PC-3 (cell line): ENCODE results near the gene CCSER1. TPM values are rescaled to one million over a fixed set of nuclear protein-coding genes. Genes with fewer than 3 reads are reported as not detected.

Experiments used
- ATAC-seq: fragments of 200-7000 bp; cut with Tn5 transposase; 2 replicates; pipeline ENCODE4 v1.9.1; 2020; ENCODE audit warnings: mild to moderate bottlenecking, moderate library complexity
- BruUV-seq: library from RNA; stranded (reverse); fragments of 400-500 nt; replicated peaks from 2 replicates; lab custom pipeline; 2021; lab: Mats Ljungman, UMichigan
- CTCF ChIA-PET: fragments of 300-600 bp; sonication (Branson Sonifier 250); formaldehyde crosslinking; loops from one replicate; lab custom pipeline; 2022; ENCODE audit warnings: antibody characterized with exemption; lab: Charles Lee
- POLR2A ChIA-PET: fragments of 300-600 bp; sonication (Branson Sonifier 250); formaldehyde crosslinking; loops from one replicate; lab custom pipeline; 2022; ENCODE audit warnings: antibody characterized with exemption; ENCODE audit not compliant: unreplicated experiment; lab: Charles Lee
- DNase-seq: peaks from one replicate; pipeline ENCODE4 v3.0.0-alpha.2; 2015
- H2AFZ ChIP-seq: fragments of 300-600 bp; sonication (generic); 2 replicates; pipeline ENCODE4 v1.6.0; 2016; ENCODE audit warnings: antibody characterized with exemption, low read length
- H3F3A ChIP-seq: fragments of 300-600 bp; sonication (generic); one replicate; pipeline ENCODE4 v1.6.0; 2017; ENCODE audit warnings: antibody characterized with exemption, low read length, control low read depth, mild to moderate bottlenecking; ENCODE audit not compliant: unreplicated experiment
- H3K27ac ChIP-seq: fragments of 300-600 bp; sonication (generic); 2 replicates; pipeline ENCODE4 v1.5.1; 2016; ENCODE audit warnings: mild to moderate bottlenecking, low read length
- H3K27me3 ChIP-seq: fragments of 300-600 bp; sonication (generic); 2 replicates; pipeline ENCODE4 v1.6.1; 2016; ENCODE audit warnings: low read length, mixed read lengths
- H3K36me3 ChIP-seq: fragments of 300-600 bp; sonication (generic); 2 replicates; pipeline ENCODE4 v1.6.1; 2016; ENCODE audit warnings: low read depth, mixed run types, low read length, mixed read lengths
- H3K4me1 ChIP-seq: fragments of 300-600 bp; sonication (generic); 2 replicates; pipeline ENCODE4 v1.5.1; 2016; ENCODE audit warnings: low read length; ENCODE audit not compliant: insufficient read depth
- H3K4me2 ChIP-seq: fragments of 300-600 bp; sonication (generic); 2 replicates; pipeline ENCODE4 v1.6.0; 2016; ENCODE audit warnings: low read length
- H3K4me3 ChIP-seq: fragments of 300-600 bp; sonication (generic); 2 replicates; pipeline ENCODE4 v1.5.1; 2016; ENCODE audit warnings: mild to moderate bottlenecking, low read length, mixed read lengths
- H3K79me2 ChIP-seq: fragments of 300-600 bp; sonication (generic); 2 replicates; pipeline ENCODE4 v1.6.1; 2017; ENCODE audit warnings: low read length, mixed read lengths
- H3K9ac ChIP-seq: fragments of 300-600 bp; sonication (generic); 2 replicates; pipeline ENCODE4 v1.6.0; 2016; ENCODE audit warnings: mild to moderate bottlenecking, low read length
- H3K9me2 ChIP-seq: fragments of 300-600 bp; sonication (generic); replicated peaks from 2 replicates; pipeline ENCODE4 v1.6.1; 2016; ENCODE audit warnings: mixed run types, low read length, mixed read lengths
- H3K9me3 ChIP-seq: fragments of 300-600 bp; sonication (generic); 2 replicates; pipeline ENCODE4 v1.6.1; 2016; ENCODE audit warnings: low read length, mixed read lengths
- H4K20me1 ChIP-seq: fragments of 300-600 bp; sonication (generic); 2 replicates; pipeline ENCODE4 v1.6.1; 2016; ENCODE audit warnings: low read length, mixed read lengths
- EZH2 ChIP-seq: fragments of 300-600 bp; sonication (generic); IDR thresholded peaks from one replicate; pipeline ENCODE4 v1.6.1; 2017; ENCODE audit warnings: antibody characterized with exemption, mild to moderate bottlenecking, low read length; ENCODE audit not compliant: unreplicated experiment
- EZH2phosphoT487 ChIP-seq: fragments of 300-600 bp; sonication (generic); IDR thresholded peaks from 2 replicates; pipeline ENCODE4 v1.6.1; 2018; ENCODE audit warnings: mild to moderate bottlenecking, antibody characterized with exemption, low read length, borderline replicate concordance
- intact Hi-C: fragments of 100-400 bp; cut with micrococcal nuclease; formaldehyde crosslinking; loops from 2 replicates; pipeline ENCODE4 v1.9.0; 2023
- total RNA-seq: library from RNA; depleted of rRNA; stranded (reverse); fragments of >200 nt; gene quantifications from 2 replicates; pipeline ENCODE4 v1.2.3, GENCODE V29; 2014
- TF ChIP-seq, protein P1 (sequence below): fragments of 300-600 bp; sonication (generic); conservative IDR thresholded peaks from 2 replicates; pipeline ENCODE4 v1.5.1; 2017; ENCODE audit warnings: antibody characterized with exemption, low read depth, mild to moderate bottlenecking, low read length

The CCSER1 gene
- total RNA-seq, 1 experiment from 2014 or later, result 6.0 TPM

DNA sequence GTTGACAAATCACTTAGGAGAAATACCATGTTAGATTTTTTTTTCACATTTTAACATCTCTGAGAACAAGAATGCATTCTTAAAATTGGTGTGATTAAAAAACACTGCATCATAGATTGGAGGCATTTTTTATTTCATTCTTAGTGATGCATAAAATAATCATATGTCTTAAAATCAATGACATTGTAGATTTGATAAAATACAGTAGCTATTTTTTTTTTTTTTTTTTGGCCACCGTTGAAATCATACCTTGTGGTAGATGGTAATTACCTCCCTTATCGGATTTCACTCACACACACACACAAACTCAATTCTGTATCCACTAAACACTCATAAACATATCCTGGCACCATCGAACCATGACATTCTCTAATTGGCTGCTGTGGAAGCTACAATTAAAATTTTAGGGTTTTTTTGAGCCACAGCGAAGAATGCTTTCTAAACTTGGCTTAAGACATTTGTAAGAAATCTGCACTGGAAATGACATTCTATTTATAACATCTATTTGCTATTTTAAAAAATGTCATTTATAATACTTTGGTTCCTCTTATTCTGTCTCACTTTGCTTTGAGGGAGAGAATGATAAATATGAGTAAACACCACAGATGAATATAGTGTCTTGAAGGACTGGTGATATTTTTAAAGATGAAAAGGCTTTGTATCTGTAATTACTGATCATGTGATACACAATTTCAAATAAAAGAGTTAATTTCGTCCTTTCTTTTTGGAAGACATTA lies 60.1 kb downstream of the CCSER1 start:
- H3F3A ChIP-seq, result no peaks in the 10 kb centered on the region
- H3K9me2 ChIP-seq, result no peaks in the 10 kb centered on the region
- DNase-seq (no peak), ATAC-seq (no peak)
- ChIA-PET POLR2A (no interaction called here), CTCF (interaction anchor here (0.7 kb wide), 1 partner anchor 156 kb away, joined by 3 read pairs; no protein-coding TSS in a partner anchor)
- no peak overlapping the region for H3K4me2 ChIP-seq
- no TSS peak for BruUV-seq
- no peak overlapping the region for H3K27ac ChIP-seq
- TF ChIP-seq, protein P1, sequence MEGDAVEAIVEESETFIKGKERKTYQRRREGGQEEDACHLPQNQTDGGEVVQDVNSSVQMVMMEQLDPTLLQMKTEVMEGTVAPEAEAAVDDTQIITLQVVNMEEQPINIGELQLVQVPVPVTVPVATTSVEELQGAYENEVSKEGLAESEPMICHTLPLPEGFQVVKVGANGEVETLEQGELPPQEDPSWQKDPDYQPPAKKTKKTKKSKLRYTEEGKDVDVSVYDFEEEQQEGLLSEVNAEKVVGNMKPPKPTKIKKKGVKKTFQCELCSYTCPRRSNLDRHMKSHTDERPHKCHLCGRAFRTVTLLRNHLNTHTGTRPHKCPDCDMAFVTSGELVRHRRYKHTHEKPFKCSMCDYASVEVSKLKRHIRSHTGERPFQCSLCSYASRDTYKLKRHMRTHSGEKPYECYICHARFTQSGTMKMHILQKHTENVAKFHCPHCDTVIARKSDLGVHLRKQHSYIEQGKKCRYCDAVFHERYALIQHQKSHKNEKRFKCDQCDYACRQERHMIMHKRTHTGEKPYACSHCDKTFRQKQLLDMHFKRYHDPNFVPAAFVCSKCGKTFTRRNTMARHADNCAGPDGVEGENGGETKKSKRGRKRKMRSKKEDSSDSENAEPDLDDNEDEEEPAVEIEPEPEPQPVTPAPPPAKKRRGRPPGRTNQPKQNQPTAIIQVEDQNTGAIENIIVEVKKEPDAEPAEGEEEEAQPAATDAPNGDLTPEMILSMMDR, result no peak
- TF ChIP-seq EZH2phosphoT487 (no peak), EZH2 (no peak)
- H3K36me3 ChIP-seq, result no peaks in the 10 kb centered on the region
- intact Hi-C loops, result no loop called here
- H3K4me3 ChIP-seq, result no peak overlapping the region
- H3K27me3 ChIP-seq, result no peaks in the 10 kb centered on the region
- no peaks in the 10 kb centered on the region for H4K20me1 ChIP-seq
- no peak overlapping the region for H3K9ac ChIP-seq
- H2AFZ ChIP-seq, result no peak overlapping the region
- no peaks in the 10 kb centered on the region for H3K79me2 ChIP-seq
- H3K4me1 ChIP-seq, result 0 out of 2 replicates have a peak, but pooled peaks cover 8% of the 10 kb centered on the region
- no peaks in the 10 kb centered on the region for H3K9me3 ChIP-seq

DNA sequence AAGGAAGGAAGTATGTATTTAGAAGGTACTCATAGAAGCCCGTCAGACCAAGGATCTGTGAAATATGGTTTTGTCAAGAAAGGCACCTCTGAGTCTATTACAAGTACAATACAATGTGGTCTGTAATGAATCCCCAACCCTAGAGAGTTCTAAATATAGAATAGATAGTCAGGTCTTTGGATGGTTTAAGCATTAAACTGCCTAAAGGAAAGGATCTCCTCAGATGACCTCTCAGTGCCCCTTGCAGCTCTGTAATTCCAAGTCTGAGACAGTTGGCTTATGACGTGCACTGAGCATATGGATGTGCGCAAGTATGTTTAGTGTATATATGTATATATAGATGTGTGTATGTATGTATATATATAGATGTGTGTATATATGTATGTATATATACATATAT lies 62.0 kb downstream of the CCSER1 start:
- H3K4me2 ChIP-seq, result no peak overlapping the region
- ATAC-seq (no peak), DNase-seq (no peak)
- H3K9me2 ChIP-seq, result no peaks in the 10 kb centered on the region
- no peak overlapping the region for H3K27ac ChIP-seq
- H3K9me3 ChIP-seq, result no peaks in the 10 kb centered on the region
- no peaks in the 10 kb centered on the region for H4K20me1 ChIP-seq
- no peaks in the 10 kb centered on the region for H3K36me3 ChIP-seq
- no peak overlapping the region for H3K4me3 ChIP-seq
- no peak overlapping the region for H3K9ac ChIP-seq
- CTCF ChIA-PET, result no interaction called here
- no peaks in the 10 kb centered on the region for H3K4me1 ChIP-seq
- BruUV-seq, result no TSS peak
- POLR2A ChIA-PET, result no interaction called here
- H3F3A ChIP-seq, result no peaks in the 10 kb centered on the region
- no peak for TF ChIP-seq EZH2
- no peak for TF ChIP-seq EZH2phosphoT487
- TF ChIP-seq, protein P1, result no peak
- no peak overlapping the region for H2AFZ ChIP-seq
- H3K27me3 ChIP-seq, result no peaks in the 10 kb centered on the region
- no peaks in the 10 kb centered on the region for H3K79me2 ChIP-seq
- intact Hi-C loops, result no loop called here

DNA sequence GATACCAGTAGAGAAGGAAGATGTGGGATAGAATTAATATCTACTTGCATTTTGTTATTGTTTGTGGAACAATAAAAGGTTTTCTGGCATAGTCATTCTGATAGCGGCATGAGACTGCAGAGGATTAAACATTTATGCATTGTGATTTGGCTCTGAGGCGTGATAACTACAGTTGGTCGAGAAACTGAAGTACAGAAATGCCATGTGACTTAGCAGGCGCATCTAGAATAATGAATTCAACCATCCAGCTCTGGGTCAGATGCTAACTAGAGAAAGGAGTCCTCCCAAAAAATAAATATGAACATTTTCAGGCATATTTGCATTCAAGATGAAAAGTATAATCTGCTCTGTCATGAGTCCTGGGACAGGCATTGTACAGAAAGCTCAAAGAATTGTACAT lies 62.8 kb downstream of the CCSER1 start:
- BruUV-seq, result no TSS peak
- CTCF ChIA-PET, result no interaction called here
- Histone ChIP-seq H3K79me2 (no peaks in the 10 kb centered on the region), H3K9ac (no peak overlapping the region), H2AFZ (no peak overlapping the region), H3F3A (no peaks in the 10 kb centered on the region), H3K4me2 (no peak overlapping the region), H3K27me3 (no peaks in the 10 kb centered on the region), H3K9me2 (no peaks in the 10 kb centered on the region), H4K20me1 (no peaks in the 10 kb centered on the region), H3K36me3 (no peaks in the 10 kb centered on the region), H3K4me3 (no peak overlapping the region), H3K9me3 (no peaks in the 10 kb centered on the region), H3K4me1 (no peaks in the 10 kb centered on the region), H3K27ac (no peak overlapping the region)
- DNase-seq, result no peak
- intact Hi-C loops, result no loop called here
- ATAC-seq, result no peak
- POLR2A ChIA-PET, result no interaction called here
- TF ChIP-seq EZH2phosphoT487 (no peak), EZH2 (no peak)
- TF ChIP-seq, protein P1, result no peak
